Natural killer cell (primary cell): ENCODE data around the gene ACSM2B. TPM values are rescaled to one million over a fixed set of nuclear protein-coding genes. Genes with fewer than 3 reads are reported as not detected.
"Not testable (repeated sequence)": the region's sequence is repeated elsewhere in the genome, so short reads cannot be mapped to it uniquely, and the experiment has no call there.

Experiments
- ATAC-seq, 3 donors: fragments of 150-1000 bp in 2 of 3; fragments of 200-7000 bp in 1 of 3; cut with Tn5 transposase; 1 replicate in 1 of 3; 2 replicates in 2 of 3; pipeline ENCODE4 v1.10.0; 2021; ENCODE audit warnings: mild to moderate bottlenecking in 2 of 3, moderate library complexity in 2 of 3
- DNase-seq, 2 donors: peaks; one replicate each; pipeline versions ENCODE4 v3.0.0 to v3.0.0-alpha.2; 2013 to 2021; ENCODE audit warnings: mixed read lengths in 1 of 2
- H3K27ac ChIP-seq: one replicate; pipeline ENCODE4 v1.5.1; 2013; ENCODE audit warnings: mild to moderate bottlenecking, low read length
- H3K27me3 ChIP-seq: one replicate; pipeline ENCODE4 v1.6.1; 2013; ENCODE audit warnings: low read length; ENCODE audit not compliant: control insufficient read depth, insufficient read depth
- H3K36me3 ChIP-seq: one replicate; pipeline ENCODE4 v1.6.1; 2013; ENCODE audit warnings: low read length; ENCODE audit not compliant: control insufficient read depth, insufficient read depth
- H3K4me1 ChIP-seq: one replicate; pipeline ENCODE4 v1.6.1; 2013; ENCODE audit warnings: low read length; ENCODE audit not compliant: control insufficient read depth, insufficient read depth
- H3K4me3 ChIP-seq: one replicate; pipeline ENCODE4 v1.5.1; 2013; ENCODE audit warnings: low read length
- H3K9me3 ChIP-seq: one replicate; pipeline ENCODE4 v1.6.1; 2013; ENCODE audit warnings: low read length; ENCODE audit not compliant: control insufficient read depth, insufficient read depth
- H3K27ac Mint-ChIP-seq, 2 donors: one replicate each; pipeline ENCODE4 v1.8.0; 2022; ENCODE audit warnings: mild to moderate bottlenecking in 2 of 2, mixed read lengths in 2 of 2, moderate library complexity in 1 of 2
- H3K27me3 Mint-ChIP-seq, 2 donors: one replicate each; pipeline ENCODE4 v1.8.0; 2022; ENCODE audit warnings: low read depth in 2 of 2, mixed read lengths in 2 of 2
- H3K36me3 Mint-ChIP-seq: one replicate; pipeline ENCODE4 v1.8.0; 2022; ENCODE audit warnings: mixed read lengths
- H3K4me1 Mint-ChIP-seq, 2 donors: one replicate each; pipeline ENCODE4 v1.8.0; 2022; ENCODE audit warnings: mixed read lengths in 2 of 2
- H3K4me3 Mint-ChIP-seq: one replicate; pipeline ENCODE4 v1.8.0; 2022; ENCODE audit warnings: mild to moderate bottlenecking, moderate library complexity, mixed read lengths
- H3K9me3 Mint-ChIP-seq, 2 donors: one replicate each; pipeline ENCODE4 v1.8.0; 2022; ENCODE audit warnings: mixed read lengths in 2 of 2
- CTCF ChIP-seq: fragments of 200-600 bp; IDR thresholded peaks from one replicate; pipeline ENCODE4 v1.8.0; 2022; ENCODE audit warnings: antibody characterized with exemption
- WGBS: methylation state at CpG from one replicate; pipeline ENCODE4 v1.1.7; 2013; ENCODE audit warnings: missing lambda C conversion rate; ENCODE audit not compliant: insufficient coverage; 5-methylcytosine and 5-hydroxymethylcytosine counted together
- intact Hi-C: fragments of 100-400 bp; cut with micrococcal nuclease; formaldehyde crosslinking; loops from one replicate; pipeline ENCODE4 v1.14.2; 2022
- total RNA-seq, 4 donors: library from RNA; stranded (reverse); fragments of 120-200 nt in 1 of 4; gene quantifications; one replicate each; pipeline versions ENCODE4 v1.2.3 to v1.2.4, GENCODE V29; 2013 to 2022

The ACSM2B gene
- total RNA-seq, 3 donors from 2014 or later (not counting 1 experiment from before 2014, with no cell fraction given) = not detected

- Histone ChIP-seq H3K36me3 (no peaks in the 10 kb centered on the region), H3K27me3 (no peaks in the 10 kb centered on the region), H3K4me1 (no peaks in the 10 kb centered on the region), H3K9me3 (no peaks in the 10 kb centered on the region), H3K4me3 (no peak overlapping the region), H3K27ac (no peak overlapping the region)
- Mint-ChIP-seq H3K27me3 (peaks cover 21 to 45% of the 10 kb centered on the region in 2 donors), H3K4me3 (no peak overlapping the region), H3K4me1 (no peaks in the 10 kb centered on the region), H3K36me3 (no peaks in the 10 kb centered on the region), H3K9me3 (no peaks in the 10 kb centered on the region), H3K27ac (no peak overlapping the region)
- 82% methylated on average over 6 of the region's 6 CpGs for WGBS
- TF ChIP-seq CTCF = no peak
- intact Hi-C loops = no loop called here
- ATAC-seq = no peak
- DNase-seq = no peak
Observed at GRCh38 chr16:20610211-20610891, 34.2 kb upstream of the ACSM2B start.

GRCh38 chr16:20602205-20602604, 26.0 kb upstream of the ACSM2B start:
- H3K27me3 ChIP-seq, H3K4me1 Mint-ChIP-seq, H3K36me3 ChIP-seq, H3K27ac ChIP-seq, H3K4me1 ChIP-seq, H3K4me3 Mint-ChIP-seq, H3K9me3 Mint-ChIP-seq, H3K27me3 Mint-ChIP-seq, H3K9me3 ChIP-seq, H3K4me3 ChIP-seq, ATAC-seq, H3K36me3 Mint-ChIP-seq, H3K27ac Mint-ChIP-seq, intact Hi-C loops: not testable (repeated sequence)
- WGBS = 44% methylated on average over 11 of the region's 11 CpGs
- peak in 1 of 2 donors; percentile 11 for DNase-seq

- H3K4me3 Mint-ChIP-seq, H3K36me3 Mint-ChIP-seq, H3K9me3 Mint-ChIP-seq, H3K27me3 Mint-ChIP-seq, H3K27ac Mint-ChIP-seq, ATAC-seq, intact Hi-C loops, H3K4me1 Mint-ChIP-seq, H3K27me3 ChIP-seq, H3K4me3 ChIP-seq, H3K9me3 ChIP-seq, H3K4me1 ChIP-seq, DNase-seq, H3K27ac ChIP-seq, H3K36me3 ChIP-seq: not testable (repeated sequence)
- 83% methylated on average over 5 of the region's 5 CpGs for WGBS
Observed at GRCh38 chr16:20599475-20599874, 23.3 kb upstream of the ACSM2B start.

GRCh38 chr16:20598832-20599469, 22.8 kb upstream of the ACSM2B start:
- 61% methylated on average over 5 of the region's 5 CpGs for WGBS
- Mint-ChIP-seq H3K27me3 (peaks cover 0 to 7% of the 10 kb centered on the region in 2 donors), H3K4me1 (no peaks in the 10 kb centered on the region), H3K36me3 (no peaks in the 10 kb centered on the region), H3K9me3 (no peaks in the 10 kb centered on the region), H3K4me3 (no peak overlapping the region), H3K27ac (no peak overlapping the region)
- intact Hi-C loops = no loop called here
- DNase-seq (no peak), ATAC-seq (no peak)
- Histone ChIP-seq H3K36me3 (no peaks in the 10 kb centered on the region), H3K4me3 (no peak overlapping the region), H3K27ac (no peak overlapping the region), H3K9me3 (no peaks in the 10 kb centered on the region), H3K4me1 (no peaks in the 10 kb centered on the region), H3K27me3 (no peaks in the 10 kb centered on the region)
- TF ChIP-seq CTCF = no peak

GRCh38 chr16:20595694-20596093, 19.5 kb upstream of the ACSM2B start:
- H3K27ac ChIP-seq, intact Hi-C loops, H3K9me3 ChIP-seq, H3K27me3 ChIP-seq, H3K4me3 Mint-ChIP-seq, H3K9me3 Mint-ChIP-seq, H3K4me1 Mint-ChIP-seq, H3K4me1 ChIP-seq, H3K27me3 Mint-ChIP-seq, ATAC-seq, H3K4me3 ChIP-seq, H3K36me3 ChIP-seq, H3K36me3 Mint-ChIP-seq, H3K27ac Mint-ChIP-seq, DNase-seq: not testable (repeated sequence)
- 47% methylated on average over 2 of the region's 2 CpGs for WGBS

GRCh38 chr16:20595068-20595467, 18.9 kb upstream of the ACSM2B start:
- H3K36me3 ChIP-seq, H3K4me1 ChIP-seq, DNase-seq, H3K4me3 Mint-ChIP-seq, intact Hi-C loops, H3K27ac Mint-ChIP-seq, H3K27me3 ChIP-seq, H3K27me3 Mint-ChIP-seq, H3K4me3 ChIP-seq, H3K27ac ChIP-seq, H3K4me1 Mint-ChIP-seq, H3K36me3 Mint-ChIP-seq, ATAC-seq, H3K9me3 ChIP-seq, H3K9me3 Mint-ChIP-seq: not testable (repeated sequence)
- WGBS = no CpG with 5 or more reads among the region's 2 CpGs
